Fibroblast of skin of left quadriceps (primary cell): Measurements from ENCODE around the gene ARMC6.

ENCODE experiments used
- DNase-seq, 2 experiments: peaks; one replicate each; pipeline ENCODE4 v3.0.0-alpha.2; 2013; ENCODE audit warnings: low read depth in 2 of 2

ARMC6 gene

DNA sequence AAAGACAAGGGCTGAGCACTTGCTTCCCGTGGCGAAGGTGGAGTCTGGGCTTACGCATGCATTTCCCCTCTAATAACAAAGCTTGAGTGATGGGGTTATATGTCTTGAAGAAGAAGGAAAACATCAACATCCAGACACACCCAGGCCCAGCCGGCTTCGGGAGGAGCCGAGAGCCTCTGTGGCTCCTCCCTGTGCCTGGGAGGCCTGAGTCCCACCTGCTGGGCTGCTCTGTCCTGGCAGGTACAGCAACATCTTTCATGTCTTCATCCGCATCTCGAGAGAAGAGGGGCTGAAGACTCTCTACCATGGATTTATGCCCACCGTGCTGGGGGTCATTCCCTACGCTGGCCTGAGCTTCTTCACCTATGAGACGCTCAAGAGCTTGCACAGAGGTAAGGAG lies 74.3 kb downstream of the ARMC6 start:
- DNase-seq: no peak
